HK-2 (cell line): ENCODE measurements around the gene USP1.
A peak's percentile ranks its signal among the peaks of the same experiment; 100 is the strongest.

Experiments
- DNase-seq: peaks from one replicate; pipeline ENCODE4 v3.0.0-alpha.2; 2018; ENCODE audit not compliant: unreplicated experiment

The USP1 gene, protein sequence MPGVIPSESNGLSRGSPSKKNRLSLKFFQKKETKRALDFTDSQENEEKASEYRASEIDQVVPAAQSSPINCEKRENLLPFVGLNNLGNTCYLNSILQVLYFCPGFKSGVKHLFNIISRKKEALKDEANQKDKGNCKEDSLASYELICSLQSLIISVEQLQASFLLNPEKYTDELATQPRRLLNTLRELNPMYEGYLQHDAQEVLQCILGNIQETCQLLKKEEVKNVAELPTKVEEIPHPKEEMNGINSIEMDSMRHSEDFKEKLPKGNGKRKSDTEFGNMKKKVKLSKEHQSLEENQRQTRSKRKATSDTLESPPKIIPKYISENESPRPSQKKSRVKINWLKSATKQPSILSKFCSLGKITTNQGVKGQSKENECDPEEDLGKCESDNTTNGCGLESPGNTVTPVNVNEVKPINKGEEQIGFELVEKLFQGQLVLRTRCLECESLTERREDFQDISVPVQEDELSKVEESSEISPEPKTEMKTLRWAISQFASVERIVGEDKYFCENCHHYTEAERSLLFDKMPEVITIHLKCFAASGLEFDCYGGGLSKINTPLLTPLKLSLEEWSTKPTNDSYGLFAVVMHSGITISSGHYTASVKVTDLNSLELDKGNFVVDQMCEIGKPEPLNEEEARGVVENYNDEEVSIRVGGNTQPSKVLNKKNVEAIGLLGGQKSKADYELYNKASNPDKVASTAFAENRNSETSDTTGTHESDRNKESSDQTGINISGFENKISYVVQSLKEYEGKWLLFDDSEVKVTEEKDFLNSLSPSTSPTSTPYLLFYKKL

DNA sequence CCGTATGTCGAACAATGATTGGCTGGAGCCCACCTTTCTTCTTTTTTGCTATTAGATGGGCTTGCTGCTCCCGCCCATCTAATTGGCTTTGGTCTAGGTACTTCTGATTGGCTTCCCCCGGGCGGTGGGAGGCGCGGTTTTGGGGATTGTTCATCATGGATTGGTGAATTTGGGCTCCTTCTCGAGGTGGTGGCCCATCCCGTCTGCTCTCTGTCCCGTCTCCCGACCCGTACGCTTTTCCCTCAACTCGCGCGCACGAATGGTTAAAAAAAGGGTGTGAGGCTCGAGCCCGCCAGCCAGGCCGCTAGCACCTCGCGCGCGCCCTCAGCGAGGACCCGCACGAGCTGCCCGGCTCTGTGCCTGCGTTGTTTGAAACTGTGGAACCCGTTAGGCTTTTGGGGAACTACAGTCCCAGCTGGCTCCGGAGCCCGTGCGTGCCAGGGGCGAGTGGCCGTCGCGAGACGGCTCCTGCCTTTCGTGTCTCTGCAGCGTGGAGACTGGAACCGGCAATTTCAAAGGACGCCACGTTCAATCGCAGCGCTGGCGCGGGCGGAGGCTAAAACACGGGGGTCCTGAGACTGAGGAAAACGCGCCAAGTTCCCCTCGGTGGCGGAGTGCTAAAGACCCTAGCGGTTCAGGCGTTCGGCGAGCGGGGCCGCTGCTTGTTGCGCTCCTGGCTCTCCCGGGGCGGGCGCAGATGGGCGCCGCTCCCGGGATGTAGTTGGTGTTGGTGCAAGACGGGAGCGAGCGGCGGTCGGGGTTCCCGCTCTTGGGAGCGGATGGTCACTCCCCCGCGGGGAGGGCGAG is at the start of gene USP1:
Gene USP1, plus strand, starts transcription at position 584 of the 807 bp plus-strand sequence. CDS start 2,819 bp downstream, outside the sequence.
- DNase-seq, result peak; percentile 99

DNA sequence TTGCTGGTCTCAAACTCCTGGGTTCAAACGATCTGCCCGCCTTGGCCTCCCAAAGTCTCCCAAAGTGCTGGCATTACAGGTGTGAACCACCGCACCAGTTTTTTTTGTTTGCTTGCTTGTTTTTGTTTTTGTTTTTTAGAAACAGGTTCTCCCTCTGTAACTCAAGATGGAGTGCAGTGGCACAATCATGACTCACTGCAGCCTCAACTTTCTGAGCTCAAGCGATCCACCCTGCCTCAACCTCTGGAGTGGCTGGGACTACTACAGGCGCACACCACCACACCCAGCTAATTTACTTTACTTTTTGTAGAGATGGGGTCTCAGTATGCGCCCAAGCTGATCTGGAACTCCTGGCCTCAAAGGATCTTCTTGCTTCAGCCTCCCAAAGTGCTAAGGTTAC is 47.3 kb upstream of the USP1 start:
- DNase-seq, result no peak

DNA sequence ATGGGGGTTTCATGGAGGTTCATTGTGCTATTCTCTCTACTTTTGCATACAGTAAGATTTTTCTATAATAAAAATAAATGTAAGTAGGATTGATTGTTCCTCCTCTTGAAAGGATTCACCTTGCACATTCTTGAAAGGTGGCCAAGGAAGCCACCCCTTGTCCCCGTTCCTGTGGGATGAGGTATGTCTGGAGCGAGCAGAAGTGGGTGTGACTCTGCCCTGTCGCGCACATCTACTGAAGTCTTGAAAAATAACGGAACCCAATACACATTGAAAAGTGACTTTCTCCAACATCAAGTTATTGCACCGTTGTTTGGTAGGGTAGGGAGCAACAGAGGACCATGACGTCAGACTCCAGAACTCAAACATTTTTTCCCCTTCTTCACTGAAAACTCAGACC is 46.8 kb upstream of the USP1 start:
- no peak for DNase-seq

DNA sequence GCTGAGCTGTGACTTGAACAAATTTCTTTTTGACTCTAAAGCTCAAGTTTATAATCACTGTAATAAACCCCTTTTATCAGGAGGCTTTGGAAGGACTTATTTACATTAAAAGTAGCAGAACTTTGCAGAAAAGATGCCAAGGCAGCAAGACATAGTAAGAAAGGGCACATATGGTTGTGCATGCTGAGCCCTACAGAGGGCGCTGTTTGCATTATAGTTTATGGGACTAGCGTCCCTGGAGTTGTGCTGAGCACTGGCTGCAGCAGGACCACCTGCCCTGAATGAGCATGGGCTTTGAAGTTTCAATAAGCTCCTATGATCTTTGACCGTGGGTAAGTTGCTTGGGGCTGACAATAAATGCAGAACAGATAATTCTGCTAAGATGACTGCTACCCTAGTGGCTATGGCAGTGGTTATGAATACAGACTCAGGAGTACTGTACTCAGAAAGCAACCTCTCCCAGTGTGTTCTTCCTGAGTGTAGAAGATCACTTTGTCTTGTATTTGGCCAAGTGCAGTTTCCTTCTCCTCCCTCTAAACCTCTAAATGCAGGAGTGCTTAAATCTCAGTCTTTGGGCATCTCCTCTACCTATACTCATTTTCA is 45.4 kb upstream of the USP1 start:
- no peak for DNase-seq

DNA sequence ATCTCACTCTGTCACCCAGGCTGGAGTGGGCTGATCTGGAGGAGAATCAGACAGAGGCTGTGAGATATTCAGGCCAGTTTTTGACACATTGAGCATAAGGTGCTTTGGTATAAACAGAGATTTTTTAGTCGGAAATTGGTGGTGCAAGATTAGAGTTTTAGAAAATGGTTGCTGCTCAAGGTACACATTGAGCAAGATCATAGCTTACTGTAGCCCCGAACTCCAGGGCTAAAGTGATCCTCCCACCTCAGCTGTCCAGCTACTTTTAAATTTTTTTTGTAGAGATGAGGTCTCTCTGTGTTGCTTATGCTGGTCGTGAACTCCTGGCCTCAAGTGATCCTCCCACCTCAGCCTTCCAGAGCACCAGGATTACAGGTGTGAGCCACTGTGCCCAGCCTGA is 43.9 kb upstream of the USP1 start:
- DNase-seq, result no peak

DNA sequence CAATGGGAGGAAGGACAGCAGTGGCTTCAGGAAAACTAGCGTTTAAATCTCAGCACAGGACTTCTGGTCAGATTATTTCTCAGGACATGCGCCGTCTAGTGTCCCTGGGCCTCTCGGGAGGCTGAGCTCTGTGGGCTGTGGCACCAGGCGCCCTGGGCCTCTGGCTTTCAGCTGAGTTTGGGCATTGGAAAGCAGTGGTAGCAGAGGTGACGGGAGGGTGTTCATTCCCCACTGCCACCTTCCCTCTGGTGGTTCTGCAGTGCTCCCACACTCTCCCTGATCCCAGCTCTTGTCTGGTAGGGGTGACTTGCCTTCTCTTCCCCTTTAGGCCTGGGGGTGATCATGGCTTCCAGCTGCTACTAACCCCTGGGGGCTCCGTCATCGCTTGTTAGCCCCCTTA is 42.2 kb upstream of the USP1 start:
- no peak for DNase-seq

DNA sequence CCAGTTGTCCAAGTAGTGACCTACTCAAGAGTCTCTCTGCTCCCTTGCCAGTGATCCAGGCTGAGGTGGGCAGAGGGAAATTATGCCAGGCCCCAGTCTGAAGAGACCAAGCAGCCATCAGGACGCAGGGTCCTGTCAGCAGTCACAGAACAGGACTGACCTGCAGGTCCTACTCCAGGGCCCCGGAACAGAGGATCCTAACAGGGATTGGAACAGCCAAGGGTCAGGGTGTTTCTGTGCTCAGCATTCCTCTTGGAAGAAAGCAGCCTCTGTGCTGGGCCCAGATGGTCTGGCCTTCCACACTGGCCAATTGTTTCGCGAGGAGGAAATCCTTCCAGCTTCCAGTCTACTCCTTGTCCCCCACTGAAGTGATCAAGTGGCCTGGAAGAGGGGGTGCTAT is 41.6 kb upstream of the USP1 start:
- DNase-seq, result no peak

GRCh38 chr1:62396871-62397270 is 40.0 kb upstream of the USP1 start:
- DNase-seq, result no peak

DNA sequence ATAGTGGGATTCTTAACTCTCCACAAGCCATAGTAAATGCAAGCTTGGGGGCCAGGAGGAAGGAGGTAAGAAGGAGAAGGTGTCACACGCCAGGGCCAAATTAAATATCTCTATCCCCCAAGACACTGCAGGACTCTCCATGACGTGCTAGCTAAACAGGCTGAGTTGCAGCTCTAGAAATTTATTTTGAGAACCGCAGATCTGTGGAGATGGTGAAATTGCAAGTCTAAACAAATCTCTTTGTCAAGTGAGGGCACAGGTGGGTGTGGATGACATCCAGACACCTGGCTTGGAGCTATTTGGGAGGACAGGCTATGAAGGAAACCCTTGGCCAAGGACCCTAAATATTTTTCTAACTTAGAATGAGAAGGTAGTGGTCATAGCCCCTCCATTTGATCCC is 39.5 kb upstream of the USP1 start:
- DNase-seq, result no peak

DNA sequence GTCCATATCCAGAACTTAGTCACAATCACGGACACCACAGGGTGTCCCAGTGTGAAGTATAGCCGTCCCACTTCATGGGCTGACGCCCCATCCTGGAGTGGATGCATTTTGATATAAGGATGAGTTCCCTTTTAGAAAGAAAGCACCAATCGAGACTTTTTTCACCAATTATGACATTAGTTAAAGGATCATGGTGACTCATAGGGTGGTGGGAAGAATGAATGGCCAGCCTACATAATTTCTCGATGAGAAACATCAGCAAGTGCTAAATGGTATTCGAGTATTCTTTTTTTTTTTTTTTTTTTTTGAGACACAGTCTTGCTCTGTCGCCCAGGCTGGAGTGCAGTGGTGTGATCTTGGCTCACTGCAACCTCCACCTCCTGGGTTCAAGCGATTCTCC is 38.5 kb upstream of the USP1 start:
- no peak for DNase-seq

- no peak for DNase-seq
Measured at GRCh38 chr1:62401034-62401760, 35.7 kb upstream of the USP1 start.

DNA sequence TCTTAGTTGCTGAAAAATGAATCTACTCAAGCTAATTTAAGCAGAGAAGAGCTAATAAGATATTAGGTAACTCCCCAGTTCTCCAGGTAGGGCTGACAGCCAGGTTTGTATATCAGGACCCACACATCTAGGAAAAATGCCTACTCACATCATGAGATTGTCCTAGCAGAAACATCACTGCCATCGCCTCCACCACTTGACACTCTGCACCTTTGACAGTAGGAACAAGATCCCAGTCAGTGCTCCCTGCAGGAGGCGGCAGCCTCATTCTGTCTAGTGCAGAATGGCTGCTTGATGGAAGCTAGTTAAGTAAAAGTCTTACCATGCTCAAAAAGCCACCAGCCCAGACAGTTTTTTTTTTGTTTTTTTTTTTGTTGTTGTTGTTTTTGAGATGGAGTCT is 31.6 kb upstream of the USP1 start:
- no peak for DNase-seq

GRCh38 chr1:62406576-62406975 is 30.3 kb upstream of the USP1 start:
- DNase-seq, result no peak

- DNase-seq, result no peak
Measured at GRCh38 chr1:62407398-62408009, 29.3 kb upstream of the USP1 start.

- DNase-seq, result no peak
Measured at GRCh38 chr1:62415687-62416086, 21.2 kb upstream of the USP1 start.

DNA sequence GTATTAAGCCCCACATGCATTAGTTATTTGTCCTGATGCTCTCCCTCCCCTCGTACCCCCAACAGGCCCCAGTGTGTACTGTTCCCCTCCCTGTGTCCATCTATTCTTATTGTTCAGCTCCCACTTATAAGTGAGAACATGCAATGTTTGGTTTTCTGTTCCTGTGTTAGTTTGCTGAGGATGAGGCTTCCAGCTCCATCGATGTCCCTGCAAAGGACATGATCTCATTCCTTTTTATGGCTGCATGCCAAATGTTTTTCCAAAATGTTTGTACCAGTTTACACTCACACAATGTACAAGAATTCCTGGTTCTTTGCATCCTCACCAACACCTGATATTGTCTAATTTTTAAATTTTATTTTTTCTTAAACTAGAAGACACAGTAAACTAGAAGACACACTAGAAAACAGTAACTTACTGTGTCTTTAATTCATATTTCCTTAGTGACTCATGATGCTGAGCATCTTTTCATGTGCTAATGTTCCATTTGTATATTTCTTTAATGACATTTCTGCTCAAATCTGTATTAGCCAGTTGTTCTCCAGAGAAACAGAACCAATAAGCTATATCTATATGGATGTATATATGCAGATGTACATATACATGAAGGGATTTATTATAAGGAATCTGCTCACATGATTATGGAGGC is 19.4 kb upstream of the USP1 start:
- DNase-seq, result no peak

GRCh38 chr1:62420214-62420613 is 16.6 kb upstream of the USP1 start:
- DNase-seq, result no peak

DNA sequence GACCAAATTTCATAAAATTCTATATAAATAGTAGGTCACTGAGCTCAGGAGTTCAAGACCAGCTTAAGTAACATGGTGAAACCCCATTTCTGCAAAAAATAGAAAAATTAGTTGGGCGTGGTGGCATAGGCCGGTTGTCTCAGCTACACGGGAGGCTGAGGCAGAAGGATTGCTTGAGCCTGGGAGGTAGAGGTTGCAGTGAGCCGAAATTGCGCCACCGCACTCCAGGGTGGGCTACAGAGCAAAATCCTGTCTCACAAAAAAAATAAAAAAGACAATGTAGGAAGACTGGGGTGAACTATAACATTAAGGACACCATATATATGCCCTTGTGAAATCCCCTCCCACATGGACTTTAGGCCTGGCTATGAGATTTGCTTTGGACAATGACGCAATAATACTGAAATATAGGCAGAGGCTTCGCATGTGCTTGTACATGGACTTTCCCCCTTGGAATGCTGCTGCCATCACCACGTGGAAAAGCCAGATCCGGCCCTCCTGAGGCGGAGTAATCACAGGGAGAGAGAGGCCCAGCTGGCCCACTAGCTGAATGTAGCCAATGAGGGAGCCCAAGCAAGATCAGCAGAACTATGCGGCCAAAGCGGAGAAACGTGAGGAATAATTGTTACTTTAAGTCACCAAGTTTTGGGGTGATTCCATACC is 13.1 kb upstream of the USP1 start:
- DNase-seq, result no peak

DNA sequence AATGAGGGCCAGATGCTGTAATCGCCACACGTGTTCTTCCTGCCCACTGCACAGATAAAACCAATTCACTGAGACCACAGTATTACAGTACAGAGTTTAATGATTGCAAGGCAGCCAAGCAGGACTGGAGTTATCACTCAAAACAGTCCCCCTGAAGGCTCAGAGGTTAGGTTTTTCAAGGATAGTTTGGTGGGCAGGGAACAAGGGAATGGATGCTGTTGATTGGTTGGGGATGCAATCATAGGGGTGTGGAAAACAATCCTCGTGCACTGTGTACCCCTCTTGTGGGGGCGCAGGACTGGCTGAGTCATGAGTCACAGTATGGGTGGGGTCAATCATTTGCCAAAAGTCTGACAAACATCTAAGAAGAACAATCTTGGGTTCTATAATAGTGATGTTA is 12.4 kb upstream of the USP1 start:
- peak; percentile 31 for DNase-seq

GRCh38 chr1:62425041-62425440 is 11.8 kb upstream of the USP1 start:
- DNase-seq, result no peak
